Adrenal gland (tissue), 19 donors: ENCODE data around the gene MUTYH. TPM values are rescaled to one million over a fixed set of nuclear protein-coding genes. Genes with fewer than 3 reads are reported as not detected.
"Not testable (repeated sequence)": the region's sequence is repeated elsewhere in the genome, so short reads cannot be mapped to it uniquely, and the experiment has no call there.

ENCODE experiments used
- DNase-seq, 7 donors: peaks; one replicate each; pipeline ENCODE4 v3.0.0-alpha.2; 2019 to 2020
- H3K27ac ChIP-seq, 5 donors: fragments of 200-600 bp; sonication (generic) in 4 of 5; 1 replicate in 3 of 5; 2 replicates in 2 of 5; pipeline versions ENCODE4 v1.5.1 to v1.8.0; 2016 to 2020; ENCODE audit warnings: mild to moderate bottlenecking in 1 of 5
- H3K27me3 ChIP-seq: fragments of 200-600 bp; 2 replicates; pipeline ENCODE4 v1.8.0; 2021
- H3K36me3 ChIP-seq, 2 donors: fragments of 200-600 bp; replicated peaks in 1 of 2; 1 replicate in 1 of 2; 2 replicates in 1 of 2; pipeline versions ENCODE4 v1.5.1 to v1.8.0; 2018 to 2022
- H3K4me1 ChIP-seq, 2 donors: fragments of 200-600 bp; replicated peaks in 1 of 2; 1 replicate in 1 of 2; 2 replicates in 1 of 2; pipeline versions ENCODE4 v1.5.1 to v1.8.0; 2018 to 2021
- H3K4me3 ChIP-seq, 4 donors: fragments of 200-600 bp; sonication (generic) in 3 of 4; one replicate each; pipeline ENCODE4 v1.5.1; 2016 to 2018
- H3K9me3 ChIP-seq, 3 donors: fragments of 200-600 bp; sonication (generic) in 1 of 3; replicated peaks in 1 of 3; 1 replicate in 2 of 3; 2 replicates in 1 of 3; pipeline versions ENCODE4 v1.5.1 to v1.8.0; 2016 to 2021
- CTCF ChIP-seq, 6 experiments: fragments of 450-650 bp in 4 of 6; fragments of 200-600 bp in 2 of 6; sonication (generic) in 1 of 6; IDR thresholded peaks; 1 replicate in 5 of 6; 2 replicates in 1 of 6; pipeline versions ENCODE4 v1.5.1 to v1.8.0; 2016 to 2021; ENCODE audit warnings: antibody characterized with exemption in 6 of 6, mild to moderate bottlenecking in 2 of 6, moderate library complexity in 1 of 6
- POLR2A ChIP-seq, 2 donors: fragments of 450-650 bp; IDR thresholded peaks; one replicate each; pipeline ENCODE4 v1.6.1; 2017; ENCODE audit warnings: antibody characterized with exemption in 2 of 2, mild to moderate bottlenecking in 2 of 2, moderate library complexity in 1 of 2
- WGBS, 4 donors: extraction: QIAGEN DNeasy Blood & Tissue Kit in 2 of 4; methylation state at CpG; one replicate each; pipeline versions ENCODE4 v1.1.5 to v1.1.7; 2013 to 2017; 5-methylcytosine and 5-hydroxymethylcytosine counted together
- intact Hi-C, 2 donors: fragments of 100-400 bp; cut with DNase I; formaldehyde crosslinking; loops; one replicate each; pipeline versions ENCODE4 v1.14.1 to v1.15.0; 2022 to 2023
- long read RNA-seq, 10 donors: library from polyadenylated mRNA in 3 of 10; unstranded in 2 of 10; stranded (forward) in 1 of 10; transcript quantifications; one replicate each; pipeline ENCODE4 v2.0.0 and lab custom pipeline, GENCODE V29; 2021 to 2026
- polyA plus RNA-seq, 3 donors: library from polyadenylated mRNA; stranded (reverse); fragments of 200-250 nt in 2 of 3; fragments of 350-450 nt in 1 of 3; fragmentation: Illumina TruSeq in 1 of 3; extraction: RNeasy Lipid Tissue Mini Kit (QIAGEN cat#74804) in 1 of 3; gene quantifications; one replicate each; pipeline ENCODE4 v1.2.3, GENCODE V29; 2013 to 2014
- total RNA-seq, 9 donors: library from RNA; depleted of rRNA in 4 of 9; stranded (reverse); fragments of >200 nt in 4 of 9; fragments of 120-200 nt in 1 of 9; fragmentation: NEBNext Ultra II Directional in 1 of 9; extraction: Animal tissue kit (Norgen Biotek cat#: 25700) in 1 of 9; gene quantifications; one replicate each; pipeline versions ENCODE4 v1.1.0 to v1.2.4, GENCODE V29; 2013 to 2023
- donor health status: healthy with polysubstance abuse.
- donor health status: Bipolar disorder and iron deficiency.
- donor health status: DM: yes; HTN: yes; CAD: no.
- donor health status: DM: no; HTN: no; CAD: no.
- donor health status: DM: no; HTN: no; CAD: no.
- donor health status: DM: yes; HTN: yes; CAD: no.

MUTYH gene
- total RNA-seq (10 to 100 TPM; 15.0 to 35.4 (median 21.0) TPM), polyA plus RNA-seq (10 to 100 TPM in 2 of 3 donors, 1 to 10 TPM in 1; 9.8 to 60.7 (median 44.0) TPM)
- long read RNA-seq, donor 1, partial matches to known transcripts, result 0 of 5 reads
- long read RNA-seq, donor 1, other reads (novel, unspliced or antisense), result 0 of 5 reads
- long read RNA-seq, donor 2, partial matches to known transcripts, result 0 of 2 reads
- long read RNA-seq, donor 2, other reads (novel, unspliced or antisense), result 0 of 2 reads
- long read RNA-seq, donor 3, partial matches to known transcripts, result 0 of 1 reads
- long read RNA-seq, donor 3, other reads (novel, unspliced or antisense), result 0 of 1 reads
- long read RNA-seq, donor 4, partial matches to known transcripts, result 2 of 8 reads
- long read RNA-seq, donor 4, other reads (novel, unspliced or antisense), result 3 of 8 reads
- long read RNA-seq, donor 5, transcript MUTYH-206 (16 exons, 1,888 nt), result major isoform, 5 of 20 reads
- long read RNA-seq, donor 5, partial matches to known transcripts, result 1 of 20 reads
- long read RNA-seq, donor 5, other reads (novel, unspliced or antisense), result 9 of 20 reads
- long read RNA-seq, donor 6, partial matches to known transcripts, result 0 of 6 reads
- long read RNA-seq, donor 6, other reads (novel, unspliced or antisense), result 2 of 6 reads
- long read RNA-seq, donor 7, result 0 reads
- long read RNA-seq, donor 8, partial matches to known transcripts, result 0 of 2 reads
- long read RNA-seq, donor 8, other reads (novel, unspliced or antisense), result 0 of 2 reads
- long read RNA-seq, donor 9, partial matches to known transcripts, result 17 of 17 reads
- long read RNA-seq, donor 9, other reads (novel, unspliced or antisense), result 0 of 17 reads
- long read RNA-seq, donor 10, partial matches to known transcripts, result 0 of 1 reads
- long read RNA-seq, donor 10, other reads (novel, unspliced or antisense), result 0 of 1 reads

GRCh38 chr1:45339789-45340558 is at the start of gene MUTYH, which contains the start of gene TOE1:
MUTYH (minus strand) TSS chr1:45340440; CDS start chr1:45334505, 5,935 bp downstream.
TOE1 (plus strand) TSS chr1:45340170; CDS start chr1:45340253, 83 bp downstream.
- Histone ChIP-seq H3K27ac (peak within 1 kb of the TSS; percentile 88 to 96 (median 92)), H3K9me3 (no peaks in the 10 kb centered on the region), H3K36me3 (peaks cover 0 to 35% of the 10 kb centered on the region in 2 donors), H3K4me1 (peaks cover 19 to 20% of the 10 kb centered on the region in 2 donors), H3K4me3 (peak within 1 kb of the TSS; percentile 37 to 95 (median 74)), H3K27me3 (no peaks in the 10 kb centered on the region)
- DNase-seq, result peak; percentile 90 to 96 (median 92)
- TF ChIP-seq CTCF (IDR thresholded peaks at IDR 0.05) (no peak), POLR2A (IDR thresholded peaks at IDR 0.05) (peak; percentile 76 to 78)
- intact Hi-C loops, result loop anchor here in 1 of 2 donors (10.0 kb wide), 1 partner anchor 225 kb away; no protein-coding TSS in a partner anchor
- 1 to 2% (median 1%) methylated on average over 10 to 70 of the region's 70 CpGs for WGBS, 4 donors

GRCh38 chr1:45386219-45386618 is 46.0 kb upstream of the MUTYH start:
- H3K4me3 ChIP-seq, result no peak overlapping the region
- no peaks in the 10 kb centered on the region for H3K27me3 ChIP-seq
- no peaks in the 10 kb centered on the region for H3K36me3 ChIP-seq
- TF ChIP-seq CTCF (IDR thresholded peaks at IDR 0.05) (no peak), POLR2A (IDR thresholded peaks at IDR 0.05) (no peak)
- H3K27ac ChIP-seq, result no peak overlapping the region
- H3K4me1 ChIP-seq, result no peaks in the 10 kb centered on the region
- intact Hi-C loops, result no loop called here
- no peak for DNase-seq
- H3K9me3 ChIP-seq, result no peaks in the 10 kb centered on the region
- WGBS, 4 donors, result 95 to 99% (median 98%) methylated on average over 3 of the region's 3 CpGs

- Histone ChIP-seq H3K4me1 (no peaks in the 10 kb centered on the region), H3K27ac (no peak overlapping the region), H3K27me3 (no peaks in the 10 kb centered on the region), H3K9me3 (no peaks in the 10 kb centered on the region), H3K4me3 (no peak overlapping the region), H3K36me3 (no peaks in the 10 kb centered on the region)
- 92 to 94% (median 93%) methylated on average over 3 of the region's 3 CpGs for WGBS, 4 donors
- TF ChIP-seq CTCF (IDR thresholded peaks at IDR 0.05) (no peak), POLR2A (IDR thresholded peaks at IDR 0.05) (no peak)
- intact Hi-C loops, result no loop called here
- DNase-seq, result no peak
Measured at GRCh38 chr1:45385302-45385701, 45.1 kb upstream of the MUTYH start.

- H3K27me3 ChIP-seq, H3K36me3 ChIP-seq, intact Hi-C loops, H3K9me3 ChIP-seq, H3K4me3 ChIP-seq, H3K4me1 ChIP-seq, DNase-seq, H3K27ac ChIP-seq: not testable (repeated sequence)
- 87 to 98% (median 92%) methylated on average over 4 of the region's 4 CpGs for WGBS, 4 donors
Measured at GRCh38 chr1:45384213-45384612, 44.0 kb upstream of the MUTYH start.
